KOPT-K1 (cell line): ENCODE data around the gene MAPK8IP2.
"Not testable (repeated sequence)": the region's sequence is repeated elsewhere in the genome, so short reads cannot be mapped to it uniquely, and the experiment has no call there.

ENCODE experiments used
- H3K27ac ChIP-seq: fragments of 200-600 bp; sonication (generic); 2 replicates; pipeline ENCODE4 v1.5.1; 2016; ENCODE audit warnings: antibody characterized with exemption, mild to moderate bottlenecking, low read depth, low read length; ENCODE audit not compliant: poor library complexity, severe bottlenecking
- H3K36me3 ChIP-seq: fragments of 200-600 bp; sonication (generic); 2 replicates; pipeline ENCODE4 v1.5.1; 2017; ENCODE audit warnings: antibody characterized with exemption, mild to moderate bottlenecking, low read length, moderate library complexity; ENCODE audit not compliant: insufficient read depth
- H3K9me3 ChIP-seq: fragments of 200-600 bp; sonication (generic); 2 replicates; pipeline ENCODE4 v1.5.1; 2017; ENCODE audit warnings: antibody characterized with exemption, low read length, mild to moderate bottlenecking; ENCODE audit not compliant: insufficient read depth, poor library complexity, severe bottlenecking

The MAPK8IP2 gene

DNA sequence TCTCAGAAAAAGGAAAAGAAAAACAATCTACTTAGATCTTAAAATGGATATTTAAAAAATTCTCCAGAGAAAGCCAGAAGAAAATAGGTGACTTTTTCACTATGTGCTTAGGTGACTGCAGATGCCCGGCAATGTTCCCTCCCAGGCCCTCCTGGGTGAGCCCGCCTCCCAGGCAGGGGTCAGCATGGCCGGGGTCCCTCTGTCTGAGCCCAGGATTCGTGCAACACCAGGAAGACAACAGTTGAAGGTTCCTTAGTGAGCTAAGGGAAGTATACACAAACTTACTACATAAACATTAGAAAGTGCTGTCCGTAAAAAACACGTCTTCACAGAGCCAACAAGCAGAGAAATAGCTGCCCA, 11.6 kb downstream of the MAPK8IP2 start:
- Histone ChIP-seq H3K36me3 (no peaks in the 10 kb centered on the region), H3K27ac (no peak overlapping the region), H3K9me3 (no peaks in the 10 kb centered on the region)

DNA sequence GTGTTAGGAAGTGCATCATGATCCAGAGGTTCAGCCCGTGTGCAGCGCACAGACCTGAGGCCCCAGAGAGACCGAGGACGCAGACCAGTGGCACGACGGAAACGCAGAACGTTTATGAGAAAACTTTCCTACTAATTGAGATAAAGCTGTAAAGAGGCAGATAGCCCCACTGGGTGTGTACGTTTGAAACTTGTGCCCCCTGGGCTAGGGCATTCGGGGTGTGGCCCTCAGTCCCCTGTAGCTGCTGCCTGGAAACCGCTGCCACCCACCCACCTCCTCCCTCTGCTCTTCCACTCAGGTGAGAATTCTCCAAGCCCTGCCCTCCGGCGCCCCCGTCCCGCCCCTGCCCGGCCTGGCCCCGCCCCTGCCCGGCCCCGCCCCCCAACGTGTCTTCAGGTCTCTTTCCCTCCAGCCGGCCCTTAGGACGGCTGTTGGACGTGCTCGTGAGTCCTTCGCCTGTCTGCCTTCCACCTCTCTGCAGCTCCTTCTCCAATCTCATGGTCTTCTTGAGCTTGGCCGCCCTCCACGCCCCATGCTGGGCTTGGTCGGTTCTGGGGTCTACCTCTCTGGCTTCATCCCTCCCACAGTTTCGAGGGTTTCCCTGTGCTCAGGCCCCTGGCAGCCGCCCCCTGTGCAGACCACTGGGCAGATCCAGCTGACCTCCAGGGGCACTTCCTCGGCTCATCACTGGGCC, 12.1 kb downstream of the MAPK8IP2 start:
- H3K27ac ChIP-seq: no peak overlapping the region
- H3K36me3 ChIP-seq: no peaks in the 10 kb centered on the region
- H3K9me3 ChIP-seq: no peaks in the 10 kb centered on the region

DNA sequence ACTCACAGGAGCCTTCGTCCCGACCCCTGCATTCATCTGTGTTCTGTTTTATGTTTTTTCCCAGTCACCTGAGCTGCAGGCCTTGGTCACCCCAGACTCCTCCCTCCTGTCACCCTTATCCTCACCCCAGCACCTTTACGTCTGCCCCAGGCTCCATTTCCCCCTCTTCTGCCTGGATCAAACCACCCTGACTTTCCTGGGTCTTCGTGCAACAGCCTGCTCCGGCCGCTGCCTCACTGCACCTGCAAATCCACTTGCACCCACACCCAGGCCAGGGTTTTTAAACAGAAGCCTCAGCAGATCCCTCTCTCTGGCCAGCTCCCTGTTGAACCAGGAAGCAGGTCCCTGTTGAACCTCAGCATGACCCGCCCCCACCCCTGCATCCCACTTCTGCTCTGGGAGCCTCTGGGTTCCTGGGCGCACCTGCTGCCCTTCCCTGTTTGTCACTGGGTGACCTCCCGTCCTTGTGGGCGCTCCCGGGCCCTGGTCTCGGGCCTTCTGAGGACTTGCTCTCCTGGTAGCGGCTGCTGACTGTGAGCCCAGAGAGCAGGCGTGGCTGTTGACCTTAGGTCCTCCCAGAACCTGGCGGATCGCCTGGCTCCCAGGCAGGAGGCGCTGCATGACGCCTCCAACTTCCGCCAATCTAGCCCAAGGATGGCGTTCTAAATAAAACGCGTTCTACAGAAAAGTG, 12.8 kb downstream of the MAPK8IP2 start:
- Histone ChIP-seq H3K36me3 (no peaks in the 10 kb centered on the region), H3K27ac (no peak overlapping the region), H3K9me3 (no peaks in the 10 kb centered on the region)

DNA sequence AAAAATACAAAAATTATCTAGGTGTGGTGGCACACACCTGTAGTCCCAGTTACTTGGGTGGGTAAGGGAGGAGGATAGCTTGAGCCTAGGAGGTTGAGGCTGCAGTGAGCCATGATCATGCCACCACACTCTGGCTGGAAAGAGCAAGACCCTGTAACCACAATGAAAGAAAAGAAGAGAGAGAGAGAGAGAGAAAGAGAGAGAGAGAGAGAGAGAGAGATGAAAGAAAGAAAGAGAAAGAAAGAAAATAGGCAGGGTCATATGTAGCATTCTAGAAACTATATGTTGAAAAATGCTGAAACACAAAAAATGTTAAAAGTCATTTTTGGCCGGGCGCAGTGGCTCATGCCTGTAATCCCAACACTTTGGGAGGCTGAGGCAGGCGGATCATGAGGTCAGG, 13.7 kb downstream of the MAPK8IP2 start:
- H3K27ac ChIP-seq, H3K36me3 ChIP-seq, H3K9me3 ChIP-seq: not testable (repeated sequence)

DNA sequence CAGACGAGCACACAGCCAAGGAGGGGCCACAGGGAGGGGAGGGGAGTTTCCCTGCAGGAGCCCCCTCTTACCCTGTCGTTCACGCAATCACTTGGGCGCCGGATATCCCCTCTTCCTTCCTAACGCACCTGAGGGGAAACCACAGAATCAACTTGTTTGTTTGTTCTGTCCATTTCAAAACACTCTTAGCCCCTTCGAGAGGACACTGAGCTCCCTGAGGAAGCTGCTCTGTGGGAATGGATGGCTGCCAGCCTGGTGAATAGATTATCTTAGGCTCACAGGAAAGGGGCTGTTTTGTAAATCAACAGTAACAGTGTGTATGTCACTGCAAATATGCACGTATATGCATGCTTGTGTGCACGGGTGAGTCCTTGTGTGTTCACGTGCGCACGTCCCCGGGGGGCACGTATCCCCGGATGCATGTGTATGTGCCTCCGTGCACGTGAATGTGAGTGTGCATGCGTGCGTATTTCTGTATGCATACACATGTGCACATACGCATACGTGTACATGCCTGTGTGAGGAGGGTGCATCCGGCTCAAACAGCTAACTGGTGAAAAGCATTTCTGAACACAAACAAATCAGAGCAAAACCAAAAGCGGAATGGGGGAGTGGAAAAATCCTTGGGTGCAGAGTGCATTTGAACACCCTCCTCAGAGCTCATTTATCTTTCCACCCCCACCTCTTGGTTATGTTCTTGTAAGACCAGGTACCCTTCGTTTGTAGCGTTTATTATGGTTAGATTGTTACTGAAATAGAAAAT, 20.2 kb downstream of the MAPK8IP2 start:
- peak overlapping the region; percentile 44 for H3K27ac ChIP-seq
- no peaks in the 10 kb centered on the region for H3K36me3 ChIP-seq
- no peaks in the 10 kb centered on the region for H3K9me3 ChIP-seq

DNA sequence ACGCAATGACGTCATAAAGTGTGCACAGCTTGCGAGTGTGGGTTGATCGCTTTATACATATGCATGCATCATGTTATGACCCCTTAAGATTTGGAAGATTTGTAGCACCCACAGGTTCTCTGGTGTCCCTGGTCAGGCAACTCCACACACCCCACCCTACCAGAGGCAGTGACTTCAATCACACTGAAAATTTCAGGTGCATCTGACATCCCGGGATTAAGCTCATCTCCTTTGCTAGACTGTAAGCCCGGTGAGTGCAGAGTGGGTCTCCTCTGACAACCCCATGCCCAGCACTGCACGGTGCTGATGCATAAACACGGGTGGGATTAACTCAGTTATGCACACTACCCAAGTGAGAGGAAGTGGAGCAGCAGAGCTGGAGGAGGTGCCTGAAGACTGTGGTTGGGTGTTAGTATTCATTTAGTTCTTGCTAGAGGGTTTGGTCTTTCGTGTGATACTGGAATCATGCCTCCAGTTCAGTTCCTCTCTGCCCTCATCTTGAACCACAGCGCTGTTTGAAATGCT, 20.8 kb downstream of the MAPK8IP2 start:
- Histone ChIP-seq H3K9me3 (no peaks in the 10 kb centered on the region), H3K27ac (peak overlapping the region; percentile 44), H3K36me3 (no peaks in the 10 kb centered on the region)

DNA sequence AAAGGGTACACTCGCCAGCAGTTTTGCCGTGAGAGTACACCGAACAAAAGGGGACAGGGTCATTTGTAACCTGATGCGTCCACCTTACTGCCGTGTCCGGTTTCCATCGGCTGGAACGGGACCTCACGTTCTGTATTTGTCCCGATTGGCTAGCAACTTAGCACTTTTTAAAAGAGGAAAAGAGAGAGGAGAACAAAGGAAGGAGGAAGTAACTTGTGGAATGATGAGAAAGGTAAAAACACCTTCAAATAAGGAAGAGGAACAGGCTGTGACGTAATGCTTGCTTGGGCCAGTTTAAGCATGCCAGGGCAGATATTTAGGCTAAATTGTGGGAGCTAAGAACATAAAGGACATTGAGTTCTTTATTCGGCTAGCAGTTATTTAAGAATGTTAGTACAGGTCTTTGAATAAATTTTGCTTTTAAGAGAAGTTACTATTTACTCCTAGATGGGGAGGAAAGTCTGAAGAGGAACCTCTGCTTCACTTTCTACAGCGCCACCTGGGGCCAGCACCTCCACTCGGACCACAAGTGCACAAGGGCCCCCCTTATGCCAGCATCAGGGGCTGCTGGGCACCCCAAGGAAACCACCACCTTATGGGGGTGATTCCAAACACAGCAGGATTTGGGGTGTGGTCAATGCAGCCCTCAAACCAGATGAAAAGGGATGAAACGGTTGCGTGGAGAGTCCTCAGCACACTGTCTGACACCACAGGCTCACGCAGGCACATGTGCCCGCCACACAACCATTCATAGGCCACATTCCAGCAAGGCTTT, 21.5 kb downstream of the MAPK8IP2 start:
- no peaks in the 10 kb centered on the region for H3K36me3 ChIP-seq
- H3K9me3 ChIP-seq: no peaks in the 10 kb centered on the region
- H3K27ac ChIP-seq: peak overlapping the region; percentile 44

DNA sequence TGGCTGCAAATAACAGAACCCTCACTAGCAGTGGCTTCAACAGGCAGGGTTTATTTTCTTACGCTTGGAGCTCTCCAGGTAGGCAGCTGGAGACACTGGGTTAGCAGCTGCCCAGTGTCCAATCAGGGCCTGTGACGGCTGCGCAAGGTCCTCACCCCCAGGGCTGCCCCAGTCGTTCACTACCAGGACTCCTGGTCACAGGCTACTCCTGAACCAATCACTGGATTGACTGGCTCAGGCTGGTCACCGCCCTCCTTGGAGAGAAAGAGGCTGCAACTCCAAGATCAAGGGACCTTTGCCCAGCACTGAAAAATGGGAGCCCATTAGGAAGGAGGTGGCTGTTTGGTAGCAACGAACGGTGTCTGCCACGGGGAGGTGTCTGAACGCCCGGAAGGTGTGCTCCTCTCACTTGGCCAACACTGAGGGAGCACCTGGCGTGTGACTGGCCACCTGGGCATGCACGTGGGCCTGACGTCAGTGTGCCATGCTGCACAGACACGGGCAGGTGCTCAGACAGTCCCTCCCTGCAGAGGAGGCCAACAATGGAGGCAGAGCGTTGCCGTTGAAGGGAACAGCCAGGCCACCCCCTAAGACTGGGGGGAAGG, 22.2 kb downstream of the MAPK8IP2 start:
- H3K36me3 ChIP-seq: no peaks in the 10 kb centered on the region
- H3K27ac ChIP-seq: no peak overlapping the region
- no peaks in the 10 kb centered on the region for H3K9me3 ChIP-seq

DNA sequence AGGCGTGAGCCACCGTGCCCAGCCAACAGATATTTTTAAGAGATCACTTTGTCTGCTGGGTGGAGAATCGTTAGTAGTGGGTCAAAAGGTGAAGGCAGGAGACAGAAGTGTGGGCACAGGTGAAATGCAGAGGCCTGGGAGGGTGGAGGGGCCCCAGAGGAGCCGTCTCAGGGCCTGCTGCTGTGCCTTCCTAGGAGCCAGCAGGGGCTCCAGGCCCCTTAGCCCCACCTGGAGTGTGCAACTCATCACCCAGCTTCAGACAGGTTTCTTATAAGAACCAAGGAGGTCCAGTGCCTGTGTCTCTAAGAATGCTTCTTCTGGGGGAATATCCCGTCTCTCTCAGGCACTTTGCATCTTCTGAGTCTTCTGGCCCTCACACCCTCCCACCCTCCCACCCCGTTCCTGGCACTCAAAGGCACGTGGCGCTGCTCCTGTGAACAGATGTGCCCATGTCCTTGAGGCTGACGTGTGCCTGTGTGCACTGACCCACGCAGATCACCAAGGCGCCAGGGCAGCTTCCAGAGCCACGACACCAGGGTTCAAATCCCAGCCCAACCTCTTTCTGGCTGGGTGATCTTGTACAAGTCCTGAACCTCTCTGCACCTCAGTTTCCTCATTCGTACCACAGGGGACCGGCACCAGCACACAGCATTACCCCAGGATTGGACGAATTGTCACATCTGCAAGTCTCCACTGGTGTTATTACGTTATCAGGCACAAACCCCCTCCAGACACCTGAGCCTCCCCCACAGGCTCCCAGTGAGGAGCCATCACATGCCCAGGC, 23.9 kb downstream of the MAPK8IP2 start:
- Histone ChIP-seq H3K9me3 (no peaks in the 10 kb centered on the region), H3K27ac (no peak overlapping the region), H3K36me3 (no peaks in the 10 kb centered on the region)

DNA sequence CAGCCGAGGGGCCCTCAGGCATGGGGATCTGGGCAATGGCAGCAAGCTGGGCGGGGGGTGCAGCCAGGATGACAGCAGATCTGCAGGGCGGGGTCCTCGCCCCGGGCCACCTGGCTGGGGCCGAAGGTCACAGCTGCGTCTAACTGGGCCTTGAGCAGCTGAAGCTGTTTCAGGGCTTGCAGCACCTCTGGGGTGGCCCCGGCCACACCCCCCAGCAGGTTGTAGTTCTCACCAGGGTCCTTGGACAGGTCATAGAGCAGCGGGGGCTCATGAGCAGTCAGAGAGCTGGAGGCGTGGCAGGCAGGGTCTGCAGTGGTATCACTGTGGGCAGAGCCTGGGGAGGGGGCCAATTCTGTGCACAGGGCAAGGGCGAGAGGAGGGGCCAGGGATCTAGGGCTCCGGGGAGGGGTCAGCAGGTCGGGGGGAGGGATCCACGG, 24.6 kb downstream of the MAPK8IP2 start:
- no peaks in the 10 kb centered on the region for H3K36me3 ChIP-seq
- H3K9me3 ChIP-seq: no peaks in the 10 kb centered on the region
- no peak overlapping the region for H3K27ac ChIP-seq

DNA sequence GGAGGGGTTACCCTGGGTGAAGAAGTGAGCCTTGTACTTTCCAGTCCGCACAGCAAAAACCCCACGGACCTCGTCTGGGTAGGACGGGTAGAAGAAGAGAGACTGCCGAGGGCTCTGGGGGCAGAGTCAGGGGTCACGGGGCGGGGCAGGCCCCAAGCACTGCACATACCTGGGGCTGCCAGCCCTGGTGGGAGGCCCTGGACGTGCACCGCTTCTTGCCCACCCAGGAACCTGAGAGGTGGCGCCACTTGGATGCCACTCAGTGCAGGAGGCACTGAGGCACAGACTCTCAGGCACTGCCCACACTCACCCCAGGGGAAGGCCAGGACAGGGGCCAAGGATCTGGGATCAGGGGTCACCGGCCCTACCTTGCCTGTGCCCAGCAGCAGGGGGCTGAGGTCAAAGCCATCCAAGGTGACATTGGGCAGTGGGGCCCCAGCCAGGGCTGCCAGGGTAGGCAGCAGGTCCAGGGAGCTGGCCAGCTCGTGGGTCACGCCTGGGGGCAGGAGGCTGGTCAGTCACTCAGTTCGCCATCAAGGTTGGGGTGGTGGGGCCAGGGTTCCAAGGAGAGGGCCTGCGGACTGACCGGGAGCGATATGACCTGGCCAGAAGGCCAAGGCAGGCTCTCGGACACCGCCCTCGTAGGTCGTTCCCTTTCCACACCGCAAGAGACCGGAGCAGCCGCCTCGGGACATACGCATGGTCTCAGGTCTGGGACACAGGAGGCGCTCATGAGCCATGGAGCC, 25.1 kb downstream of the MAPK8IP2 start:
- no peaks in the 10 kb centered on the region for H3K9me3 ChIP-seq
- H3K27ac ChIP-seq: no peak overlapping the region
- H3K36me3 ChIP-seq: no peaks in the 10 kb centered on the region

DNA sequence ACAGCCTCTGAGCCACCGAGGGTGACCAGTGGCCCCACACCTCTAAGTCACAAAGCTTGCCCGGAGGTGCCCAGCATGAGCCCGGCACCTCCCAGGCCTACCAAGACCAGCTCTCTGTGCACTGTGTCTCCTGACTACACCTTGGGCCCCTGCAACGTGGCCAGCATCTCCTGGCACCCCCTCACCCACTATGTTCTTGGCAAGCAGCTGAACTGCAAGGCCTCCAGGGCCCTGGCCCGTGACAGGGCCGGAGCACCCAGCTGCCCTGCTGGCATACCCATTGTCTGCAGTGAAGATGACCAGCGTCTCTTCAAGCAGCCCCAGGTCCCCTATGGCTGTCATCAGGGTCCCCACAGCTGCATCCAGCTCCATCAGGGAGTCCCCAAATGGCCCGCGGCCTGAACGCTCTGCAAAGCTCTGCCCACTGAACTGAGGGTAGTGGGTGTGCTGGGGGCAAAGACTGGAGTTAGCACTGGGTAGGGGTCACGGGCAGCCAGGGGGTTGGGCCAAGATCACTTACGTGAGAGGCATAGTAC, 25.8 kb downstream of the MAPK8IP2 start:
- Histone ChIP-seq H3K9me3 (no peaks in the 10 kb centered on the region), H3K36me3 (no peaks in the 10 kb centered on the region)

More for the DNA sequence above, 25.8 kb downstream of the MAPK8IP2 start:
- no peak overlapping the region for H3K27ac ChIP-seq
